ENCODE data around the gene DNAJC15. TPM values are rescaled to one million over a fixed set of nuclear protein-coding genes. Genes with fewer than 3 reads are reported as not detected.
"Not testable (repeated sequence)": the region's sequence is repeated elsewhere in the genome, so short reads cannot be mapped to it uniquely, and the experiment has no call there.

DNAJC15 gene
- total RNA-seq, 2 donors from 2014 or later, result 10.8 to 17.0 TPM

DNA sequence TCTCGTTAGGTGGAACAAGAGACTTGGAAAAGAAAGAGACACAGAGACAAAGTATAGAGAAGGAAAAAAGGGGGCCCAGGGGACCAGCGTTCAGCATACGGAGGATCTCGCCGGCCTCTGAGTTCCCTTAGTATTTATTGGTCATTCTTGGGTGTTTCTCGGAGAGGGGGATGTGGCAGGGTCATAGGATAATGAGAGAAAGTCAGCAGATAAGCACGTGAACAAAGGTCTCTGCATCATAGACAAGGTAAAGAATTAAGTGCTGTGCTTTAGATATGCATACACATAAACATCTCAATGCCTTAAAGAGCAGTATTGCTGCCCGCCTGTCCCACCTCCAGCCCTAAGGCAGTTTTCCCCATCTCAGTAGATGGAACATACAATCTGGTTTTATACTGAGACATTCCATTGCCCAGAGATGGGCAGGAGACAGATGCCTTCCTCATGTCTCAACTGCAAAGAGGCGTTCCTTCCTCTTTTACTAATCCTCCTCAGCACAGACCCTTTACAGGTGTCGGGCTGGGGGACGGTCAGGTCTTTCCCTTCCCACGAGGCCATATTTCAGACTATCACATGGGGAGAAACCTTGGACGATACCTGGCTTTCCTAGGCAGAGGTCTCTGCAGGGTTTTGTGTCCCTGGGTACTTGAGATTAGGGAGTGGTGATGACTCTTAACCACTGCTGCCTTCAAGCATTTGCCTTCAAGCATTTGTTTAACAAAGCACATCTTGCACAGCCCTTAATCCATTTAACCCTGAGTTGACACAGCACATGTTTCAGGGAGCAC is 17.4 kb downstream of the DNAJC15 start:
- intact Hi-C loops (cut with DNase I); DNase-seq (ENCODE audit: low spot score): not testable (repeated sequence)

DNA sequence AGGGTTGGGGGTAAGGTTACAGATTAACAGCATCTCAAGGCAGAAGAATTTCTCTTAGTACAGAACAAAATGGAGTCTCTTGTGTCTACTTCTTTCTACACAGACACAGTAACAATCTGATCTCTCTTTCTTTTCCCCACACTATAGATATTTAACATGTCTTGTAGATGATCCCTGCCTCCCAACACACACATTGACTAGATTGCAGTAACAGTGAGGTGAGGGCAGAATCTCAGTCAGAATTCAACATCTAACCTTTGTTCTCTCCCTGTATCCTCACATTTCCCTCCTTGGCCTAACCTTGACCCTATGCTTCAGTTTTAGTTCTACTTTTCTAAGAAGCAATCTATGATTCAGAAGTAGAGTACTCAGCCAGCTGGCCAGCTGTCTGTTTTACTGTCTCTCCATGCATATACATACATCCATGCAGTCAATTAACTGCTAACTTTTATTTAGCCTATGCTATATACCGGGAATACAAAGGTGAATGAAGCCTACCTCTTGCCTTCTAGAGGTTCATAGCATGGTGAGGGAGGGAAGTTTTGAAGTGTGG is 18.1 kb downstream of the DNAJC15 start:
- no peak for DNase-seq (ENCODE audit: low spot score)
- intact Hi-C loops (cut with DNase I), result no loop called here

DNA sequence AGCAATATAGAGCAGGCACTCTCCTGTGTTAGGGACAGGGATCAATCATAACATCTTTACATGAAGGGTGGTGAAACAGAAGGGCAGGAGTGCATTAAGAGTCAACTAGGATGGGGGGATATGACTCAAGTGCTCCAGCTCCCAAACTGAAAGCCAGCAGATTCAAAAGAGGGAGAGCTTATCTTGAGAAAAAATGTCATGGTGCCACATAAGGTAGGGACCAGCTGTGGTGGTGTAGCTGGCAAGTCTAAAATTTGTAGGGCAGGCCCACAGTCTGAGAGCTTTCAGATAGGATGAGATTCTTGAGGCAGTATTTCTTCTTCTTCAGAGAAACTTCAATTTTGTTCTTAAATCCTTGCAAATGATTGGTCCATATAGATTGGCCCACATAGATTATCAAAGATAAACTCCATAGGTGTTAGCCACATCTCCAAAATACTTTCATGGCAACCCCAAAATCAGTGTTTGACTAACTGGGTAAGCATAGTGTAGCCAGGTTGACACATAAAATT is 19.1 kb downstream of the DNAJC15 start:
- no peak for DNase-seq (ENCODE audit: low spot score)
- intact Hi-C loops (cut with DNase I), result no loop called here

DNA sequence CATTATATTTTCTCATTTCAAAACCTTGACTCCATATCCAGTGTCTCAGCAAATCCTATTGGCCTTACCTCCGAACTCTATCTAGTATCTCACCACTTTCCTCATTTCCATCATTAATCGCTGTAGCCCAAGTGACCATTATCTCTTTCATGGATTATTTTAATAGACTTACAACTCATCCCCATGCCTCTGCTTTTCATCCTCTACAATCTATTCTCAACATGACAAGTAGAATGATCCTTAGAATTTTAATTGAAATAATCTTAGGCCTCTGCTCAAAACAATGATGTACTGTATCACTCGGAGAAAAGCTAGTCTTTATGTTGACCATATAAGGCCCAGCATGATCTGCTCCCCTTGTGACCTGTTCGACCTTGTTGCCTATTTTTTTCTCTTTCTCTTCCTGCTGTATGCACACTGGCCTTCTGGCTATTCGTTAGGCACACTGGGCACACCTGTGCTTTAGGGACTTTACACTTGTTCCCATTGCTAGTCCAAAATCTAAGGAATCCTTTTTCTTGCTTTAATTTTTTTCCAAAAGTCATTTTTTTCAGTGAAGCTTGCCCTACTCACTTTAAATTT is 21.4 kb downstream of the DNAJC15 start:
- intact Hi-C loops (cut with DNase I), result no loop called here
- no peak for DNase-seq (ENCODE audit: low spot score)

DNA sequence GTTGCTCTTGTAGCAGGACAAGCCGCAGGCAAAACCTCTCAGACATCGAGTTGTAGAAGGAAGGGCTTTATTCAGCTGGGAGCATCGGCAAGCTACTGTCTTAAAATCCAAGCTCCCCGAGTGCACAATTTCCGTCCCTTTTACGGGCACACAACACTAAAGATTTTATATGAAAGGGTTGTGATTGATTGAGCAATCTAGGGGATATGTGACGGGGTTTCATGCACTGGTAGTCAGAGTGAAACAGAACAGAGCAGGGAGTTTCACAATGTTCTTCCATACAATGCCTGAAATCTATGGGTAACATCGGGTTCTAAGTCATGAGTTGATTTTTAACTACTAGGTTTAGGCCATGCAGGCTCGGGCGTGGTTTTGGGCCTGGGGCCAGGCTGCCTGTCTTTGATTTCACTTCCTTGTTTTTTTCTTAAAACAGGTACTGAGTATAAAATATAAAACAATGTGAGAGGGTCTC is 22.0 kb downstream of the DNAJC15 start:
- intact Hi-C loops (cut with DNase I), result not testable (repeated sequence)
- peak; percentile 82 for DNase-seq (ENCODE audit: low spot score)

DNA sequence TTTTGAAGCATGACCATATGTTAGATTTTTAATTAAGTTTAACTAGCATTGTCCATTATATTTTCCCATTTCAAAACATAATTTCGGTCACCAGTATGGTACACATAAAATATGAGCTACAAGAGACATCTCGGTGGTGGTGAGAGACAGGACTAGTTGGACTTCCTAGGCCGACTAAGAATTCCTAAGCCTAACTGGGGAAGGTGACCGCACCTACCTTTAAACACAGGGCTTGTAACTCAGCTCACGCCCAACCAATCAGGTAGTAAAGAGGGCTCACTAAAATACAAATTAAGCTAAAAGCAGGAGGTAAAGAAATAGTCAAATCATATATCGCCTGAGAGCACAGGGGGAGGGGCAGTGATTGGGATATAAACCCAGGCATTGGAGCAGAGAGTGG is 22.9 kb downstream of the DNAJC15 start:
- intact Hi-C loops (cut with DNase I), result no loop called here
- no peak for DNase-seq (ENCODE audit: low spot score)

DNA sequence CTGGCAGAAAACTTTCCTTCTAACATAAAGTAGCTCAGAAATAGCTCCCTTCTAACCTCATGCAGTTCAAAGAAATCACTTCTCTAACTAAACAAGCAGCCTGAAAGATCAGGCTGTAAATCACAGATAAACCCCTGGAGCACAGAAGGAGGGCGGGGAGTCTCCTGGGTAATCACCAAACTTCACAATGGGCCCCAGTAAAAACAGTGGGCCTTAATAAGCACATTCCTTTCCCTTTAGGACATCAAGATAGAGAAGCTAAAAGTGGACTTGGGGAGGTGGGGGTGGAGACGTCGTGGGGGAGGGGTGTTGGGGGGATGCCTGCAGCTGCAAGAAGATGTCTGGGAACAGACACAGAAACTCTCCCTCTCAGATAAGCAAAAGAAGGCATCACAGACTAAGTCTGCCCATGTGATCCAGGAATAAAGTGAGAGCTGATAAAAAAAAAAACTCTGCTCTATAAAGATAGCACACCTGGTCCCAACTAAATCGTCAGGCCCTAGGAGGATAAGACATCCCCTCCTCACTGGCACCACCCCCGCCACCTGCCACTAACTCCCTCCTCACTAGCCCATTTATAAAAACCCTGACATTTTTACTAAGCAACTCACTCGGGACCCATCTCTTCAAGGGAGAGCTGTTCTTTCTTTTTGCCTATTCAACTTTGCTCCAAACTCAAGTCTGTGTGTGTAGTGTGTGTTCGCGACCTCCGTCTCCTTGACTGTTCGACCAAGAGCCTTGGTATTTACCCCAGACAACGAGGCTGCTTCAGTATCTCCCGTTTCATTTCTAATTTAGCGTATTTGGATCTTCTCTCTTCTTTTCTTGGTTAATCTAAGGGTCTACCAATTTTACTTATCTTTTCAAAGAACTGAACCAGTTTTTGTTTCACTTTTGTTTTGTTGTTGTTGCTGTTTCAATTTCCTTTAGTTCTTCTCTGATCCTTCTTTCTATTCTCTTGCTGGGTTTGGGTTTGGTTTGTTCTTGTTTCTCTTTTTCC is 31.7 kb downstream of the DNAJC15 start:
- no peak for DNase-seq (ENCODE audit: low spot score)

DNA sequence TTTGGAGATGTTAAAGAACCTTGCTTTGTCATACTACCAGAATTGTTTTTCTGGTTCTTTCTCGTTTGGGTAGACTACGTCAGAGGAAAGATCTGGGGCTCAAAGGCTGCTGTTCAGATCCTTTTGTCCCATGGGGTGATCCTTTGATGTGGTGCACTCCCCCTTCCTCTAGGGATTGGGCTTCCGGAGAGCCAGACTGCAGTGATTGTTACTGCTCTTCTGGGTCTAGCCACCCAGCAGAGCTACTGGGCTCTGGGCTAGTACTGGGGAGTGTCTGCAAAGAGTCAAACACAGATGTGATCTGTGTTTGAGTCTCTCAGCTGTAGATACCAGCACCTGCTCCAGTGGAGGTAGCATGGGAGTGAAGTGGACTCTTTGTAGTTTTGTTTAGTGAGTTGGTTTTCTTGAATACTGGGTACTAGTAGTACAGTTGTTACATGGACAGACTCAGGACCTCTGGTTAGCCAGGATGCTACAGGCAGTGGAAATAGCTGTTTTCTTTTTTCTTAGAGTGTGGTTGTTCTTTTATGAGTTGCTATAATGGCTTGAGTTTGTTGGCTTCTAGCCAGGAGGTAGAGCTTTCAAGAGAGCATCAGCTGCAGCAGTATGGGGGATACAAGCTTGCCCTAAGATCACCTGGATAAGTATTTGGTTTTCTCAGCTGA is 34.4 kb downstream of the DNAJC15 start:
- DNase-seq (ENCODE audit: low spot score), result no peak
- intact Hi-C loops (cut with DNase I), result no loop called here

More for the DNA sequence above, 31.7 kb downstream of the DNAJC15 start:
- intact Hi-C loops (cut with DNase I), result no loop called here

DNA sequence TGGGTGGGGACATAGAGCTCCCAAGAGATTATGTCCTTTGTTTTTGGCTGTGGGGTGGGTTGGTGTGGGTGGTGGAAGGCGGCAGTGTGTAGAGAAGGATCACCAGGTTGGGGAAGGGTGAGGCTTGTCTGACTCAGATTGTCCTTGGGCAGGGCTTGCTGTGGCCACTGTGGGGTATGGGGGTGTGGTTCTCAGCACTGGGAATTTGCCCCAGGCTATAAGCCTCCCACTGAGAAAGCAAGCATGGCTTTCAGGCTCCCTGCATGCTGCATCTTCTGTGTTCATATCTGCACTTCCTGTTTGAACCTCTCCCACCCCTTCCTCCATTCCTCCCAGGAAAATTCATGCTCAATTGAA is 34.9 kb downstream of the DNAJC15 start:
- intact Hi-C loops (cut with DNase I), result no loop called here
- DNase-seq (ENCODE audit: low spot score), result no peak

DNA sequence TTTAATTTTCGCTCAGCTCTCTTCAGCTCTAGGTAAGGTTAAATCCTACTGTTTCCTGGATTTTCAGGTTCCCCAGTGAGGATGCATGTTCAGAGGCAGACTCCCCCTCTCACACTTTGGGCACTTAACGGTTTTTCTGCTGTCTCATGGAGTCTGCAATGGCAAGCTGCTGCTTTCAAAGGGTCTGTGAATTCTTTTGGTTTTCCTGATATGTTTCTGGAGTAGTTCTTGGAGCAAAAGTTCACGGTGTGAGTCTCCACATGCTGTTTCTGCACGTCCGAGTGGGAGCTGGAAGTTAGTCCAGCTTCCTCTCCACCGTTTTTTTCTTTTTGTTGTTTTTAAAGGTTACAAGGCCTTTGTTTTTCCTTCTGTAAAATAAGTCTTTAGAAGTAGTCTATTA is 35.4 kb downstream of the DNAJC15 start:
- DNase-seq (ENCODE audit: low spot score), result no peak
- intact Hi-C loops (cut with DNase I), result no loop called here

DNA sequence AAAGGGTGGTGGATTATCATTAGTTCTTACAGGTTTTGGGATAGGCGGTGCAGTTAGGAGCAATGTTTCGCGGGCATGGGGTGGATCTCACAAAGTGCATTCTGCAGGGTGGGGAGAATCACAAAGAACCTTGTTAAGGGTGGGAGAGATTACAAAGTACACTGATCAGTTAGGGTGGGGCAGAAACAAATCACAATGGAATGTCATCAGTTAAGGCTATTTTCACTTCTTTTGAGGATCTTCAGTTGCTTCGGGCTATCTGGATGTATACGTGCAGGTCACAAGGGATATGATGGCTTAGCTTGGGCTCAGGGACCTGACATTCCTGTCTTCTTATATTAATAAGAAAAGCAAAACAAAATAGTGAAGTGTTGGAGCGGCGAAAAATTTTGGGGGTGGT is 36.4 kb downstream of the DNAJC15 start:
- DNase-seq (ENCODE audit: low spot score); intact Hi-C loops (cut with DNase I): not testable (repeated sequence)

DNA sequence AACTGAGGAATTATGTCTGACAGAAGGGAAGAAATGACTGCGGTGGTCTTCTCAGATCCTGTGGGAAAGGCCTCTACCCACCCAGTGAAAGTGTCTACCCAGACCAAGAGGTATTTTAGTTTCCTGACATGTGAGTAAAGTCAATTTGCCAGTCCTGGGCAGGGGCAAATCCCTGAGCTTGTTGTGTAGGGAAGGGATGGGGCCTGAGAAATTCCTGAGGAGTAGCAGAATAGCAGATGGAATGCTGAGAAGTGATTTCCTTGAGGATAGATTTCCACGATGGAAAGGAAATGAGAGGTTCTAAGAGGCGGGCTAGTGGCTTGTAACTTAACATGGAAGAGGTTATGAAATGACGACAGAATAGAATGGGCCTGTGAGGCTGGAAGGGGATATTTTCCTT is 37.4 kb downstream of the DNAJC15 start:
- DNase-seq (ENCODE audit: low spot score); intact Hi-C loops (cut with DNase I): not testable (repeated sequence)

DNA sequence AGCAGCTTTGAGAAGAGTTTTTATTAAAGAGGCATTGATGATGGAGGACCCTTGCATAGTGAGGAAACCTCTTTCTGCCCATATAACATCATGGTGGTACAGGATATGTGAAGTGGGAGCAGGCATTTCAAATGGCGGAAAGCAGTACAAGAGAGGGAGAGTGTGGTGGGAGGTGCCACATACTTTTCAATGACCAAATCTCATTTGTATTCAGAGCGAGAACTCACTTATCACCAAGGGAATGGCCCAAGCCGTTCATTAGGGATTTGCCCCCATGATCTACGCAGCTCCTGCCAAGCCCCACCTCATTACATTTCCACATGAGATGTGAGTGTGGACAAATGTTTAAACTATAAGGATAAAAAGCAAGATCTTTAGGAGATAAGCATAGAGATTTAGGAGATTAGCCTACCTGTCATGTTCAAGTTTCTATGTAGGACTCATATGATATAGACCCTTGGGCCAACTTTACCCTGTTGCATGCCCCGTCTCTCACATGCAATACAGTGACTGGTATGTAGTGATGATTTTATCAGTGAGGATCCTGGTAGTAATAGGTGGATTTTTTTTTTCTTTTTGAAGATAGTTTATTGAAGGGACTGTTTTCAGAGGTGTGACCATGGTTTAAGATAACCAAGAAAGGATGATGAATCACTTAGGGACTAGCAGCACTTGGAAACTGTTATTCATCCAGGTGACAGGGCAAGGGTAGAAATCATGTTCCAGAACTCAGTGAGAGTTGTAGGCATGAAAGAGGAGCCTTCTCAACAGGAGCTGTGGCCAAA is 38.3 kb downstream of the DNAJC15 start:
- intact Hi-C loops (cut with DNase I), result no loop called here
- DNase-seq (ENCODE audit: low spot score), result no peak

DNA sequence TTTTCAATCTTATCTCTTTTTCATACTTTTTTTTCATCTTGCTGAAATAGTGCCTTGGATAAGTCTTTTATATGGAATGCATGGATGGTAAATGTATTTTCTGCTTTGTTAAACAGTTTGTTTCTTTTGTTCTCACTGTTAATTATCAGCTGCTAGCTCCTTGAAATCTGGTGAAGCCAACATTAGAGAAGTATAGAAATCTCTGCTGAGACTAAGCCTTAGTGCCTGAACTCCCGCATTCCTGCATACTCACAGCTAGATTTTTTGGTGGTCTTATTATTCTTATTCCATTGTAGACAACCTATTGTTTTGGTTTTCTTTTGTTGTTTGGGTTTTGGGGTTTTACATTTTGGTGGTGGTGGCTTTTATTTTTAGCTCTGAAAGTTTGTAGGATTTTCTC is 48.4 kb downstream of the DNAJC15 start:
- intact Hi-C loops (cut with DNase I), result no loop called here
- no peak for DNase-seq (ENCODE audit: low spot score)

DNA sequence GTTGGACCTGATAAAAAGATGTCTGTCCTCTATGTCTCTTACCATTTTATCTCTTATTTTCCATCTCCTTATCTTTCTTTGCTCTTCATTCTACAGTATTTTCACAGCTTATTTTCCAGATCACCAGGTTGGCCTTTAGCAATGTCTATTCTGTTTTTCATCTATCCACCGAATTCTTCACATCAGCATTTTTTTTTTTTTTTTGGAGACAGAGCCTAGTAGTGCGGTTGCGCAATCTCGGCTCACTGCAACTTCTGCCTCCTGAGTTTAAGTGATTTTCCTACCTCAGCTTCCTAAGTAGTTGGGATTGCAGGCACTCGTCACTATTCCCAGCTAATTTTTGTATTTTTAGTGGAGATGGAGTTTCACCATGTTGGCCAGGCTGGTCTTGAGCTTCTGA is 49.0 kb downstream of the DNAJC15 start:
- no peak for DNase-seq (ENCODE audit: low spot score)
- intact Hi-C loops (cut with DNase I), result no loop called here

DNA sequence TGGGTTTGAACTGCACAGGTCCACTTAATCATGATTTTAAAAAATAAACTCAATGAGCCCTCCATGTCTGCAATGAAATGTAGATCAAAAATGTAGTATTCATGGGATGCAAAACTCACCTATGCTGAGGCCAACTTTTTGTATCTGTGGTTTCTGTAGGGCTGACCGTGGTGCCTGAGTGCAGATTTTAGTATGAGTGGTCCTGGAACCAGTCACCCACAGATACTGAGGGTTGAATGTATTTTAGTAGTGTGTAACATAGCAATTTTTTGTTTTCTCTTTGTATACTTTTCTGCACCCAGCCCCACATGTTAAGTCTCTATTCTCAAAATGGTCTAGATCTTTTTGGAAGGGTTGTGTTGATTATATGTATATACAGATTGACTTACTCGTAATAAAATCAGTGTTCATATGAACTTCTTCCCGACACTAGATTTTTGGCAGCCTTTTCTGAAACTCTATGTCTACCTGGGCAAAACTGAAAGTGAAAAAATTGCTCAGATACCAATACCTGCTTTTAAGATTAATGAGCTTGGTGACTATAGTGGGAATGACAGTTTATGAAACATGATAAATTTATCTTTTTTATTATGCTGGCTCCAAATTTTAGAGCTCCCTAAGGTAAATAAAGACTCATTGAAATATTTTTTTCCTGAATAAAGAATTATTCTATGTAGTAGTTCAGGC is 51.6 kb downstream of the DNAJC15 start:
- no peak for DNase-seq (ENCODE audit: low spot score)

DNA sequence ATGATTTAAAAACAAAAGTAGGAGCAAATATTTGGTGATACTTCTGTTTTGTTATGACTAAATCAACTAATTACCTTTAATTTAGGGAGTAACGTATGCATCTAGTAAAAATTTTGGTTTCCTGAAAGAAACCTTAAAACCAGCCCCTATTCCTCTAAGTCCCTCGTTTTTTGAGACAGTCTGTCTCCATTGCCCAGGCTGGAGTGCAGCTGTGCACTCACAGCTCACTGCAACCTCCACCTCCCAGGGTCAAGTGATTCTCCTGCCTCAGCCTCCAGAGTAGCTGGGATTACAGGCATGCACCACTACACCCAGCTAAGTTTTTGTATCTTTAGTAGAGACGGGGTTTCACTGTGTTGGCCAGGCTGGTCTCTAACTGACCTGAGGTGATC is 52.1 kb downstream of the DNAJC15 start:
- DNase-seq (ENCODE audit: low spot score); intact Hi-C loops (cut with DNase I): not testable (repeated sequence)

More for the DNA sequence above, 51.6 kb downstream of the DNAJC15 start:
- intact Hi-C loops (cut with DNase I), result no loop called here

DNA sequence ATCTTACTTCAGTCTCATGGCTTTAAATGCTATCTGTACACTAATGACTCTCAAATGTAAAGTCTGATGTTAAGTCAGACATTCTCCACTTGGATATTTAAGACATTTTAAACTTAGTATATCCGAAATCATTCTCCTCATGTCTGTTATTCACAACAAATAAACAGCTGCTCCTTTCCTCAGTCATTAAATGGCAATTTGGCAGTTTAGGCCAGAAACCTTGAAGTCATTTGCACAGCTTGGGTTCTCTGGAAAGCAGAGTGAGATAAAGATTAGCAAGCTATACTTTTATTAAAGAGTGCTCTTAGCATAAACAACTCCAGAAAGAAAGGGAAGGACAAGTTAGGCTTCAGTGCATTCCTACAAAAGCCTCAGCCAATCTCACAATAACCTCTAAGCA is 53.7 kb downstream of the DNAJC15 start:
- no peak for DNase-seq (ENCODE audit: low spot score)
- intact Hi-C loops (cut with DNase I), result no loop called here
